Measurements from ENCODE around the gene EFHC1.

Gene EFHC1

GRCh38 chr6:52529311-52529710, 109.2 kb downstream of the EFHC1 start:
- no peak for DNase-seq (ENCODE audit: extremely low read depth, low read depth)
- no peak for TF ChIP-seq CTCF (IDR thresholded peaks at IDR 0.05; ENCODE audit: low read depth, low read length)

GRCh38 chr6:52530351-52530750, 110.2 kb downstream of the EFHC1 start:
- TF ChIP-seq CTCF (IDR thresholded peaks at IDR 0.05; ENCODE audit: low read depth, low read length), result no peak
- no peak for DNase-seq (ENCODE audit: extremely low read depth, low read depth)

GRCh38 chr6:52531396-52531795, 111.3 kb downstream of the EFHC1 start:
- no peak for TF ChIP-seq CTCF (IDR thresholded peaks at IDR 0.05; ENCODE audit: low read depth, low read length)
- DNase-seq (ENCODE audit: extremely low read depth, low read depth), result no peak

GRCh38 chr6:52531834-52532233, 111.7 kb downstream of the EFHC1 start:
- no peak for DNase-seq (ENCODE audit: extremely low read depth, low read depth)
- TF ChIP-seq CTCF (IDR thresholded peaks at IDR 0.05; ENCODE audit: low read depth, low read length), result no peak

GRCh38 chr6:52532457-52532856, 112.3 kb downstream of the EFHC1 start:
- DNase-seq (ENCODE audit: extremely low read depth, low read depth), result no peak
- TF ChIP-seq CTCF (IDR thresholded peaks at IDR 0.05; ENCODE audit: low read depth, low read length), result no peak

GRCh38 chr6:52533491-52533890, 113.3 kb downstream of the EFHC1 start:
- no peak for DNase-seq (ENCODE audit: extremely low read depth, low read depth)
- TF ChIP-seq CTCF (IDR thresholded peaks at IDR 0.05; ENCODE audit: low read depth, low read length), result no peak

- TF ChIP-seq CTCF (IDR thresholded peaks at IDR 0.05; ENCODE audit: low read depth, low read length), result no peak
These were observed 114.2 kb downstream of the EFHC1 start for GRCh38 chr6:52534363-52534762.

More at GRCh38 chr6:52534363-52534762, 114.2 kb downstream of the EFHC1 start:
- no peak for DNase-seq (ENCODE audit: extremely low read depth, low read depth)
